Breast epithelium (tissue), 3 donors: ENCODE data around the gene PRKG1.

Experiments used
- CTCF ChIP-seq, 3 donors: fragments of 450-650 bp; IDR thresholded peaks; one replicate each; pipeline ENCODE4 v1.5.1; 2016 to 2017; ENCODE audit warnings: antibody characterized with exemption in 3 of 3, mild to moderate bottlenecking in 3 of 3, moderate library complexity in 3 of 3
- POLR2A ChIP-seq: fragments of 450-650 bp; IDR thresholded peaks from one replicate; pipeline ENCODE4 v1.6.1; 2016; ENCODE audit warnings: antibody characterized with exemption, mild to moderate bottlenecking, moderate library complexity
- POLR2AphosphoS5 ChIP-seq, 3 donors: sonication (generic); formaldehyde crosslinking; IDR thresholded peaks; one replicate each; pipeline ENCODE4 v1.6.1; 2017; ENCODE audit warnings: antibody characterized with exemption in 3 of 3

- TF ChIP-seq CTCF (IDR thresholded peaks at IDR 0.05): no peak
- TF ChIP-seq POLR2A: no peak
- no peak for TF ChIP-seq POLR2AphosphoS5 (IDR thresholded peaks at IDR 0.05)
Observed at GRCh38 chr10:51141010-51141409, 66.7 kb downstream of the PRKG1 start.
